ENCODE results near the gene PARP6. TPM values are rescaled to one million over a fixed set of nuclear protein-coding genes. Genes with fewer than 3 reads are reported as not detected.

PARP6 gene
- total RNA-seq, 1 donor from 2014 or later: 72.4 TPM

GRCh38 chr15:72195101-72195511, 77.2 kb downstream of the PARP6 start:
- no peak for TF ChIP-seq CTCF (IDR thresholded peaks at IDR 0.05)
- Mint-ChIP-seq H3K27ac (ENCODE audit: unreplicated experiment) (no peak overlapping the region), H3K27me3 (ENCODE audit: low read depth) (peaks cover 5% of the 10 kb centered on the region), H3K9me3 (ENCODE audit: low read depth) (no peaks in the 10 kb centered on the region), H3K36me3 (ENCODE audit: low read depth) (peaks cover 12% of the 10 kb centered on the region), H3K4me3 (ENCODE audit: unreplicated experiment) (no peak overlapping the region), H3K4me1 (ENCODE audit: low read depth) (peaks cover 8% of the 10 kb centered on the region)
- DNase-seq (ENCODE audit: low spot score): no peak

GRCh38 chr15:72193836-72194396, 78.4 kb downstream of the PARP6 start:
- H3K36me3 Mint-ChIP-seq (ENCODE audit: low read depth): peaks cover 3% of the 10 kb centered on the region
- DNase-seq (ENCODE audit: low spot score): no peak
- H3K9me3 Mint-ChIP-seq (ENCODE audit: low read depth): no peaks in the 10 kb centered on the region
- no peak overlapping the region for H3K4me3 Mint-ChIP-seq (ENCODE audit: unreplicated experiment)
- H3K4me1 Mint-ChIP-seq (ENCODE audit: low read depth): peaks cover 8% of the 10 kb centered on the region
- no peak overlapping the region for H3K27ac Mint-ChIP-seq (ENCODE audit: unreplicated experiment)
- H3K27me3 Mint-ChIP-seq (ENCODE audit: low read depth): peaks cover 5% of the 10 kb centered on the region
- no peak for TF ChIP-seq CTCF (IDR thresholded peaks at IDR 0.05)

- Mint-ChIP-seq H3K36me3 (ENCODE audit: low read depth) (no peaks in the 10 kb centered on the region), H3K27ac (ENCODE audit: unreplicated experiment) (no peak overlapping the region), H3K27me3 (ENCODE audit: low read depth) (peaks cover 5% of the 10 kb centered on the region), H3K4me1 (ENCODE audit: low read depth) (peaks cover 3% of the 10 kb centered on the region), H3K9me3 (ENCODE audit: low read depth) (no peaks in the 10 kb centered on the region), H3K4me3 (ENCODE audit: unreplicated experiment) (no peak overlapping the region)
- no peak for TF ChIP-seq CTCF (IDR thresholded peaks at IDR 0.05)
- DNase-seq (ENCODE audit: low spot score): no peak
Measured at GRCh38 chr15:72192416-72192815, 79.9 kb downstream of the PARP6 start.

Other genes starting within 250 kb of the PARP6 start
- 41.8 to 46.0 TPM (median 42.0 TPM) in 3 replicates for gene MYO9A, start 154.4 kb downstream of the PARP6 start, total RNA-seq
- 2.9 to 4.0 TPM (median 3.0 TPM) in 3 replicates for gene SENP8, start 154.2 kb downstream of the PARP6 start, total RNA-seq
- 0.32 to 0.77 TPM (median 0.65 TPM) in 3 replicates for gene GRAMD2A, start 74.8 kb downstream of the PARP6 start, total RNA-seq
- 909 to 976 TPM (median 944 TPM) in 3 replicates for gene PKM, start 41.4 kb downstream of the PARP6 start, total RNA-seq
- gene CELF6, start 47.6 kb upstream of the PARP6 start, total RNA-seq: 0.42 to 1.3 TPM in 2 of 3 replicates, not detected in the other
- gene HEXA, start 103.5 kb upstream of the PARP6 start, total RNA-seq: 194 to 221 TPM (median 199 TPM) in 3 replicates
- gene TMEM202, start 125.8 kb upstream of the PARP6 start, total RNA-seq: not detected in 3 replicates
- gene ARIH1, start 201.8 kb upstream of the PARP6 start, total RNA-seq: 150 to 169 TPM (median 164 TPM) in 3 replicates